ENCODE results near the gene ADAMTS12. TPM values are rescaled to one million over a fixed set of nuclear protein-coding genes. Genes with fewer than 3 reads are reported as not detected.

The ADAMTS12 gene
- total and polyA plus RNA-seq, 2 of the 8 experiments (the other 6 are each of a cell fraction or from before 2014, with no cell fraction given) = 6.4 to 12.8 TPM

DNA sequence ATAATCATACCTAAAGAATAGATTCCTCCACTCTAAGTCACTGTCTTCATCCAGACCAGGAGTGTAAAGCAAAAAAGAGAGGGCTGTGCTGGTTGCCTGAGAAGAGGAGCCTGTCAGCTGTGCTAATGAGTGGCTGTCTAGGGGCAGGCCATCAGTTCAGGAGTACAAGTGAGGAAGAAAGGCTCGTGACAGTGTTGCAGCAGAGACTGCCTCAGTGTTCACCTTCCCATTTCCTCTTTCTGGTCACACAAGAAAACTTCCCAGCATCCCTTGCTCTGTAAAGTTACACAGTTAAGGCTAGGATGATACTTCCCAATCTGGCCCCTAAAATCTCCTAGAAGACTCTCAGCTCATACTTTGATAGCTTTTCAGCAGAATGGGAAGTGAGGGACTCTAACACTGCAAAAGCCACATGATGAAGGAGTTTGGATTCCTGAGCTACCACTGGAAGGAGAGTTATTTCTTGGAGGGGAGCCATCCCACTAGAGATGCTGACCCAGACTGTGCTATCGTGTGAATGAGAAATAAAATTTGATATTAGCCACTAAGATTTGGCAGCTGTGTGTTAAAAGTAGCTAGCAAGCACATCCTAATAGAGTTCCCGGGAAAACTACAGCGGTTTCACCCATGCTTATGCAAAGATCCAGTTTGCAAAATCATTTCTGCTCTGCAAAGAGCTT lies 67.1 kb downstream of the ADAMTS12 start:
- H2BK15ac ChIP-seq (ENCODE audit: low read length) = no peak overlapping the region
- no peak overlapping the region for H3K18ac ChIP-seq (ENCODE audit: extremely low read depth, low read length)
- no peak overlapping the region for H4K8ac ChIP-seq (ENCODE audit: extremely low read depth, insufficient read depth, low read length)
- no peaks in the 10 kb centered on the region for H3K36me3 ChIP-seq (ENCODE audit: control insufficient read depth in 2 of 4, insufficient read depth in 4 of 4, low read length in 3 of 4)
- H2AFZ ChIP-seq (ENCODE audit: low read length) = no peak overlapping the region
- H4K5ac ChIP-seq (ENCODE audit: insufficient read length, low read depth, low read length) = no peak overlapping the region
- H2BK5ac ChIP-seq (ENCODE audit: low read depth, low read length) = no peak overlapping the region
- no peak for FAIRE-seq
- H3K56ac ChIP-seq (replicated peaks; ENCODE audit: insufficient read length, low read depth, low read length) = no peak overlapping the region
- WGBS, 2 experiments (ENCODE audit: extremely low coverage in 1 of 2, insufficient coverage in 1 of 2, insufficient read length in 1 of 2, insufficient replicate concordance in 2 of 2, low coverage in 1 of 2, low lambda C conversion rate in 2 of 2, missing lambda C conversion rate in 1 of 2) = 87% methylated on average over 4 of the region's 4 CpGs; no CpG with 5 or more reads in 1 of the 2 experiments
- H2BK12ac ChIP-seq (ENCODE audit: low read depth, low read length) = no peak overlapping the region
- CTCF ChIA-PET (ENCODE audit: partially characterized antibody) = interaction anchor here (1.0 to 1.6 kb wide), 4 partner anchors 107 to 172 kb away, joined by 3 to 5 read pairs (median 4); no protein-coding TSS in a partner anchor
- POLR2A ChIA-PET (ENCODE audit: partially characterized antibody) = interaction anchor here (1.1 kb wide), 1 partner anchor 16 kb away, joined by 3 read pairs; no protein-coding TSS in a partner anchor
- H3K4me1 ChIP-seq (replicated peaks in 1 of 4; ENCODE audit: control insufficient read depth in 3 of 4, insufficient read depth in 4 of 4, low read length in 3 of 4) = peaks cover 0 to 6% (median 0%) of the 10 kb centered on the region in 4 experiments; a peak in 2 of 7 replicates
- H2AK5ac ChIP-seq (ENCODE audit: low read depth, low read length) = no peak overlapping the region
- H4K20me1 ChIP-seq (replicated peaks in 1 of 2; ENCODE audit: control insufficient read depth in 1 of 2, insufficient read depth in 2 of 2, low read length in 2 of 2) = no peaks in the 10 kb centered on the region
- no peaks in the 10 kb centered on the region for H3K23me2 ChIP-seq (ENCODE audit: low read depth, low read length)
- H3K9me3 ChIP-seq (ENCODE audit: insufficient read depth in 2 of 2, low read depth in 1 of 2, low read length in 1 of 2) = no peaks in the 10 kb centered on the region
- no peak for DNase-seq (ENCODE audit: low read depth in 1 of 2, low spot score in 2 of 2)
- no peaks in the 10 kb centered on the region for H3K79me2 ChIP-seq (ENCODE audit: control insufficient read depth in 1 of 2, insufficient read depth in 2 of 2, low read length in 2 of 2)
- H2BK120ac ChIP-seq (replicated peaks; ENCODE audit: low read depth, low read length) = no peak overlapping the region
- no peak overlapping the region for H3K14ac ChIP-seq (ENCODE audit: insufficient read length)
- no peak overlapping the region for H2BK20ac ChIP-seq (ENCODE audit: low read length)
- H3K4me2 ChIP-seq (ENCODE audit: insufficient read depth in 1 of 2, low read depth in 2 of 2, low read length in 2 of 2) = no peak overlapping the region
- H4K91ac ChIP-seq (replicated peaks; ENCODE audit: insufficient read length, low read length) = no peak overlapping the region
- H3K27ac ChIP-seq (ENCODE audit: low read depth, low read length) = no peak overlapping the region
- H3K9ac ChIP-seq (replicated peaks in 1 of 4; ENCODE audit: extremely low read depth in 1 of 4, low read depth in 3 of 4, low read length in 3 of 4) = no peak overlapping the region
- no peak overlapping the region for H3K23ac ChIP-seq (ENCODE audit: insufficient read length)
- no peak overlapping the region for H3K4me3 ChIP-seq (ENCODE audit: extremely low read depth in 1 of 4, insufficient read depth in 2 of 4, low read depth in 3 of 4, low read length in 4 of 4)
- no peak overlapping the region for H3K4ac ChIP-seq (replicated peaks; ENCODE audit: insufficient read length, low read depth, low read length)
- H3K79me1 ChIP-seq (ENCODE audit: low read depth, low read length) = no peaks in the 10 kb centered on the region; the same call in 1 of the 2 replicates
- no peaks in the 10 kb centered on the region for H3K27me3 ChIP-seq (replicated peaks in 1 of 4; ENCODE audit: control insufficient read depth in 3 of 4, extremely low read depth in 1 of 4, insufficient read depth in 3 of 4, low read length in 3 of 4)
- TF ChIP-seq PHF8 (conservative IDR thresholded peaks at IDR 0.05; ENCODE audit: low read depth, low read length) (no peak), NRF1 (IDR thresholded peaks at IDR 0.05; ENCODE audit: low read depth, low read length) (no peak), CEBPB (IDR thresholded peaks at IDR 0.05; ENCODE audit: low read depth, low read length) (no peak), POLR2A (IDR thresholded peaks at IDR 0.05; ENCODE audit: control extremely low read depth in 1 of 2, low read depth in 2 of 2, low read length in 2 of 2) (no peak), EP300 (IDR thresholded peaks at IDR 0.05; ENCODE audit: borderline replicate concordance in 1 of 2, low read depth in 2 of 2, low read length in 2 of 2) (no peak), FOSL1 (IDR thresholded peaks at IDR 0.05; ENCODE audit: insufficient read depth, low read depth, low read length) (no peak), SAP30 (IDR thresholded peaks at IDR 0.05; ENCODE audit: insufficient read depth, insufficient replicate concordance, low read length) (no peak), EGR1 (IDR thresholded peaks at IDR 0.05; ENCODE audit: borderline replicate concordance, low read depth, low read length) (no peak), SUZ12 (IDR thresholded peaks at IDR 0.05; ENCODE audit: low read length) (no peak), JUN (IDR thresholded peaks at IDR 0.05; ENCODE audit: low read depth, low read length) (no peak), SIRT6 (IDR thresholded peaks at IDR 0.05; ENCODE audit: low read length) (no peak), ASH2L (IDR thresholded peaks at IDR 0.05; ENCODE audit: low read length) (no peak), CHD2 (IDR thresholded peaks at IDR 0.05; ENCODE audit: low read length) (no peak), HDAC2 (IDR thresholded peaks at IDR 0.05; ENCODE audit: borderline replicate concordance in 1 of 2, low read depth in 2 of 2, low read length in 2 of 2) (no peak)

Measured in H1 (cell line).